ENCODE data around the gene LRRC4C. TPM values are rescaled to one million over a fixed set of nuclear protein-coding genes. Genes with fewer than 3 reads are reported as not detected.

The LRRC4C gene
- total and polyA plus RNA-seq, 2 donors (not counting 3 experiments of a cell fraction or from before 2014, with no cell fraction given) = not detected

- Histone ChIP-seq H3K9me3 (replicated peaks; ENCODE audit: control insufficient read depth, insufficient read depth, low read length) (peaks cover 2% of the 10 kb centered on the region), H3K36me3 (ENCODE audit: control insufficient read depth in 2 of 2, extremely low read depth in 1 of 2, insufficient read depth in 2 of 2, low read length in 2 of 2) (no peaks in the 10 kb centered on the region), H3K79me2 (ENCODE audit: control insufficient read depth, insufficient read depth, low read length) (no peaks in the 10 kb centered on the region), H3K9ac (replicated peaks; ENCODE audit: extremely low read depth, insufficient read depth, low read length) (no peak overlapping the region), H3K4me2 (ENCODE audit: insufficient read depth, low read length) (no peak overlapping the region), H3K4me1 (ENCODE audit: control insufficient read depth, extremely low read depth, insufficient read depth, low read length) (no peaks in the 10 kb centered on the region), H3K9me1 (replicated peaks; ENCODE audit: control insufficient read depth, extremely low read depth, insufficient read depth, low read length) (no peaks in the 10 kb centered on the region), H3K27me3 (ENCODE audit: control insufficient read depth in 2 of 2, insufficient read depth in 2 of 2, low read length in 2 of 2) (no peaks in the 10 kb centered on the region), H4K20me1 (replicated peaks; ENCODE audit: control insufficient read depth, extremely low read depth, insufficient read depth, low read length) (no peaks in the 10 kb centered on the region), H3K4me3 (replicated peaks in 1 of 3; ENCODE audit: insufficient read depth in 1 of 3, low read depth in 1 of 3, low read length in 3 of 3) (no peak overlapping the region), H3K27ac (ENCODE audit: insufficient read depth, low read depth, low read length) (no peak overlapping the region), H2AFZ (ENCODE audit: low read depth, low read length) (no peak overlapping the region)
- dilution Hi-C loops (cut with MboI; ENCODE audit: extremely low pct_ligation_motif_present, low sequenced_read_pairs) = no loop called here
- ChIA-PET POLR2A (no interaction called here), CTCF (interaction anchor here (0.9 kb wide), 1 partner anchor 12 kb away, joined by 3 read pairs; no protein-coding TSS in a partner anchor)
- no TSS peak for BruUV-seq (replicated peaks)
- intact Hi-C loops (cut with micrococcal nuclease) = no loop called here
- FAIRE-seq (no peak), DNase-seq (ENCODE audit: low read depth, low spot score) (no peak)
- TF ChIP-seq MAX (IDR thresholded peaks at IDR 0.05; ENCODE audit: insufficient read depth, insufficient read length) (no peak), MYC (IDR thresholded peaks at IDR 0.05; ENCODE audit: low read depth, low read length) (no peak), CTCF (IDR thresholded peaks at IDR 0.05; ENCODE audit: extremely low read depth in 1 of 2, insufficient read depth in 1 of 2, low read depth in 1 of 2, low read length in 2 of 2) (no peak), EZH2 (IDR thresholded peaks at IDR 0.05; ENCODE audit: borderline replicate concordance, low read depth, low read length, severe bottlenecking) (no peak), POLR2A (IDR thresholded peaks at IDR 0.05; ENCODE audit: low read depth, low read length) (no peak), GATA2 (IDR thresholded peaks at IDR 0.05; ENCODE audit: insufficient read depth, insufficient read length, low read depth, low read length) (no peak)
Observed at GRCh38 chr11:41115066-41115465, 344.4 kb downstream of the LRRC4C start.

- BruUV-seq (replicated peaks) = no TSS peak
- Histone ChIP-seq H3K27ac (ENCODE audit: insufficient read depth, low read depth, low read length) (no peak overlapping the region), H3K9me1 (replicated peaks; ENCODE audit: control insufficient read depth, extremely low read depth, insufficient read depth, low read length) (no peaks in the 10 kb centered on the region), H3K27me3 (ENCODE audit: control insufficient read depth in 2 of 2, insufficient read depth in 2 of 2, low read length in 2 of 2) (no peaks in the 10 kb centered on the region), H4K20me1 (replicated peaks; ENCODE audit: control insufficient read depth, extremely low read depth, insufficient read depth, low read length) (no peaks in the 10 kb centered on the region), H3K4me3 (replicated peaks in 1 of 3; ENCODE audit: insufficient read depth in 1 of 3, low read depth in 1 of 3, low read length in 3 of 3) (no peak overlapping the region), H3K36me3 (ENCODE audit: control insufficient read depth in 2 of 2, extremely low read depth in 1 of 2, insufficient read depth in 2 of 2, low read length in 2 of 2) (no peaks in the 10 kb centered on the region), H3K79me2 (ENCODE audit: control insufficient read depth, insufficient read depth, low read length) (no peaks in the 10 kb centered on the region), H3K4me2 (ENCODE audit: insufficient read depth, low read length) (no peak overlapping the region), H3K9me3 (replicated peaks; ENCODE audit: control insufficient read depth, insufficient read depth, low read length) (peaks cover 2% of the 10 kb centered on the region), H3K9ac (replicated peaks; ENCODE audit: extremely low read depth, insufficient read depth, low read length) (no peak overlapping the region), H3K4me1 (ENCODE audit: control insufficient read depth, extremely low read depth, insufficient read depth, low read length) (no peaks in the 10 kb centered on the region), H2AFZ (ENCODE audit: low read depth, low read length) (no peak overlapping the region)
- no peak for DNase-seq (ENCODE audit: low read depth, low spot score)
- dilution Hi-C loops (cut with MboI; ENCODE audit: extremely low pct_ligation_motif_present, low sequenced_read_pairs) (no loop called here), intact Hi-C loops (cut with micrococcal nuclease) (no loop called here)
- TF ChIP-seq MYC (IDR thresholded peaks at IDR 0.05; ENCODE audit: low read depth, low read length) (no peak), CTCF (IDR thresholded peaks at IDR 0.05; ENCODE audit: extremely low read depth in 1 of 2, insufficient read depth in 1 of 2, low read depth in 1 of 2, low read length in 2 of 2) (no peak), FOS (IDR thresholded peaks at IDR 0.05; ENCODE audit: borderline replicate concordance, insufficient read depth, low read length) (no peak), POLR2A (IDR thresholded peaks at IDR 0.05; ENCODE audit: low read depth, low read length) (no peak), POLR2AphosphoS5 (IDR thresholded peaks at IDR 0.05; ENCODE audit: insufficient read depth, low read depth, low read length) (no peak), GATA2 (IDR thresholded peaks at IDR 0.05; ENCODE audit: insufficient read depth, insufficient read length, low read depth, low read length) (no peak), MAX (IDR thresholded peaks at IDR 0.05; ENCODE audit: insufficient read depth, insufficient read length) (no peak), JUN (IDR thresholded peaks at IDR 0.05; ENCODE audit: borderline replicate concordance, insufficient read depth, insufficient read length, low read depth) (no peak), EZH2 (IDR thresholded peaks at IDR 0.05; ENCODE audit: borderline replicate concordance, low read depth, low read length, severe bottlenecking) (no peak)
- CTCF ChIA-PET = no interaction called here
- POLR2A ChIA-PET = no interaction called here
- no peak for FAIRE-seq
Observed at GRCh38 chr11:41113160-41113559, 346.3 kb downstream of the LRRC4C start.

Data from endothelial cell of umbilical vein (primary cell).